ENCODE data around the gene MYH11. TPM values are rescaled to one million over a fixed set of nuclear protein-coding genes. Genes with fewer than 3 reads are reported as not detected.

The MYH11 gene
- total RNA-seq, 1 donor from 2014 or later: 0.07 TPM

DNA sequence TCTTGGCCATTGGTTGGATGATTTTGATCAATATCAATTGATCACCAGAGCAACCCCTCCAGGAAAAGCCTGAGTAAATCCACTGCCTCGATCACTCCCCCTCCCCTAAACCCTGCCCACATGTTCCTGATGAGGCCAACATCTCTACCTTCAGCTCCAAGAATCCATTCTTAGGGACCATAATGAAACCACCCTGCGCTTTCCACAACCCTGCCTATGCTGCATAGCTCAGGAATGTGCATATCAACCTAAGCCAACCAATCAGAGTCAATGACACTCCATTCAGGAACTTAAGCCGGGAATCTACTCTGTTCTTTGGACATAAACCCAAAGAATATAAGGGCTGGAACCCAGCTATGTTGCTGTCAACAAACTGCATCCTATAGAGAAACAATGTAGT, 86.3 kb downstream of the MYH11 start:
- no peak for DNase-seq (ENCODE audit: low spot score)
- Histone ChIP-seq H3K27ac (no peak overlapping the region), H3K36me3 (no peaks in the 10 kb centered on the region), H3F3A (ENCODE audit: low read depth) (no peaks in the 10 kb centered on the region), H3K4me1 (no peaks in the 10 kb centered on the region), H3K4me2 (no peak overlapping the region), H3K4me3 (no peak overlapping the region), H2AFZ (replicated peaks) (no peak overlapping the region), H3K9me3 (ENCODE audit: low read depth) (no peaks in the 10 kb centered on the region), H4K20me1 (ENCODE audit: low read depth) (no peaks in the 10 kb centered on the region), H3K79me2 (ENCODE audit: low read depth) (no peaks in the 10 kb centered on the region), H3K9ac (no peak overlapping the region), H3K27me3 (no peaks in the 10 kb centered on the region)
- peaks cover 9% of the 10 kb centered on the region for H3K27me3 Mint-ChIP-seq (ENCODE audit: insufficient read depth, low read depth)
- TF ChIP-seq EZH2 (IDR thresholded peaks at IDR 0.05) (no peak), EZH2phosphoT487 (IDR thresholded peaks at IDR 0.05) (no peak)
- TF ChIP-seq, protein P1, sequence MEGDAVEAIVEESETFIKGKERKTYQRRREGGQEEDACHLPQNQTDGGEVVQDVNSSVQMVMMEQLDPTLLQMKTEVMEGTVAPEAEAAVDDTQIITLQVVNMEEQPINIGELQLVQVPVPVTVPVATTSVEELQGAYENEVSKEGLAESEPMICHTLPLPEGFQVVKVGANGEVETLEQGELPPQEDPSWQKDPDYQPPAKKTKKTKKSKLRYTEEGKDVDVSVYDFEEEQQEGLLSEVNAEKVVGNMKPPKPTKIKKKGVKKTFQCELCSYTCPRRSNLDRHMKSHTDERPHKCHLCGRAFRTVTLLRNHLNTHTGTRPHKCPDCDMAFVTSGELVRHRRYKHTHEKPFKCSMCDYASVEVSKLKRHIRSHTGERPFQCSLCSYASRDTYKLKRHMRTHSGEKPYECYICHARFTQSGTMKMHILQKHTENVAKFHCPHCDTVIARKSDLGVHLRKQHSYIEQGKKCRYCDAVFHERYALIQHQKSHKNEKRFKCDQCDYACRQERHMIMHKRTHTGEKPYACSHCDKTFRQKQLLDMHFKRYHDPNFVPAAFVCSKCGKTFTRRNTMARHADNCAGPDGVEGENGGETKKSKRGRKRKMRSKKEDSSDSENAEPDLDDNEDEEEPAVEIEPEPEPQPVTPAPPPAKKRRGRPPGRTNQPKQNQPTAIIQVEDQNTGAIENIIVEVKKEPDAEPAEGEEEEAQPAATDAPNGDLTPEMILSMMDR (IDR thresholded peaks at IDR 0.05): no peak
- H3K9me3 Mint-ChIP-seq: no peaks in the 10 kb centered on the region
- H3K27ac Mint-ChIP-seq: no peak overlapping the region
- no peak overlapping the region for H3K4me3 Mint-ChIP-seq
- no peaks in the 10 kb centered on the region for H3K4me1 Mint-ChIP-seq
- H3K36me3 Mint-ChIP-seq: no peaks in the 10 kb centered on the region

DNA sequence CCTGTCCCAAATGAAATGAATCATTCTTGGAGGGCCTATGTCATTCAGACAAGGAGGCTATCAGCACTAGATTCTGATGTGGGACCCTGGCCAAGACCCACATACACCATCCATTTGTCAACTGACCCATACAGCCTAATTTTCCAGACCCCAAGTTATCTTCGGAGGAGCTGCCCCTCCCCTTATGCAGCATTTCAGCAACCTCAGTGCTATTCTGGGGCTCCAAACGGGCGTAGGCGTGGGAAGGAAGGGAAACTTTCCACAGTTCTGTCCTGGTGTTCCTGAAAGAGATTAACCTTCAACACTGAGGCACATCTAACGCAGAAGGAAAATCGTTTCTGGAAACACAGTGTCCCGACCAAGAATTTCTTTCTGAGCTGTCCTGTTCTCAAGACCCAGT, 86.7 kb downstream of the MYH11 start:
- Mint-ChIP-seq H3K27me3 (ENCODE audit: insufficient read depth, low read depth) (peaks cover 11% of the 10 kb centered on the region), H3K36me3 (no peaks in the 10 kb centered on the region), H3K27ac (no peak overlapping the region), H3K4me1 (no peaks in the 10 kb centered on the region), H3K9me3 (no peaks in the 10 kb centered on the region), H3K4me3 (no peak overlapping the region)
- H3K4me3 ChIP-seq: no peak overlapping the region
- H3K27me3 ChIP-seq: no peaks in the 10 kb centered on the region
- H3K4me2 ChIP-seq: no peak overlapping the region
- no peaks in the 10 kb centered on the region for H3K36me3 ChIP-seq
- TF ChIP-seq EZH2 (IDR thresholded peaks at IDR 0.05) (no peak), EZH2phosphoT487 (IDR thresholded peaks at IDR 0.05) (no peak)
- TF ChIP-seq, protein P1 (IDR thresholded peaks at IDR 0.05): no peak
- H4K20me1 ChIP-seq (ENCODE audit: low read depth): no peaks in the 10 kb centered on the region
- no peak overlapping the region for H3K9ac ChIP-seq
- no peaks in the 10 kb centered on the region for H3K79me2 ChIP-seq (ENCODE audit: low read depth)
- no peaks in the 10 kb centered on the region for H3K4me1 ChIP-seq
- no peak overlapping the region for H2AFZ ChIP-seq (replicated peaks)
- H3K27ac ChIP-seq: no peak overlapping the region
- H3K9me3 ChIP-seq (ENCODE audit: low read depth): no peaks in the 10 kb centered on the region
- no peaks in the 10 kb centered on the region for H3F3A ChIP-seq (ENCODE audit: low read depth)
- no peak for DNase-seq (ENCODE audit: low spot score)

DNA sequence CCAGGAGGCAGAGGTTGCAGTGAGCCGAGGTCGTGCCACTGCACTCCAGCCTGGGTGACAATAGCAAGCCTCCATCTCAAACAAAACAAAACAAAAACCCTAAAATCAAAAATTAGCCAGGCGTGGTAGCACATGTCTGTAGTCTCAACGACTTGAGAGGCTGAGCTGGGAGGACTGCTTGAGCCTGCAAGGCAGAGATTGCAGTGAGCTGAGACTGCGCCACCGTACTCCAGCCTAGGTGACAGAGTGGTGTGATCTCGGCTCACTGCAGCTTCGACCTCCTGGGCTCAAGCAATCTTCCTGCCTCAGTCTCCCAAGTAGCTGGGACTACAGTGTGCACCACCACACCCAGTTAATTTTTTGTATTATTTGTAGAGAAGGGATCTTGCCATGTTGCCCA, 87.6 kb downstream of the MYH11 start:
- no peaks in the 10 kb centered on the region for H3K36me3 ChIP-seq
- H3K27ac ChIP-seq: no peak overlapping the region
- H3K36me3 Mint-ChIP-seq: no peaks in the 10 kb centered on the region

More for the DNA sequence above, 87.6 kb downstream of the MYH11 start:
- Histone ChIP-seq H3F3A (ENCODE audit: low read depth) (no peaks in the 10 kb centered on the region), H3K9ac (no peak overlapping the region), H3K79me2 (ENCODE audit: low read depth) (no peaks in the 10 kb centered on the region), H3K4me1 (no peaks in the 10 kb centered on the region), H4K20me1 (ENCODE audit: low read depth) (no peaks in the 10 kb centered on the region), H3K9me3 (ENCODE audit: low read depth) (no peaks in the 10 kb centered on the region), H2AFZ (replicated peaks) (no peak overlapping the region), H3K4me3 (no peak overlapping the region), H3K4me2 (no peak overlapping the region), H3K27me3 (no peaks in the 10 kb centered on the region)
- peaks cover 11% of the 10 kb centered on the region for H3K27me3 Mint-ChIP-seq (ENCODE audit: insufficient read depth, low read depth)
- H3K4me1 Mint-ChIP-seq: no peaks in the 10 kb centered on the region
- no peaks in the 10 kb centered on the region for H3K9me3 Mint-ChIP-seq
- TF ChIP-seq, protein P1 (IDR thresholded peaks at IDR 0.05): no peak
- TF ChIP-seq EZH2phosphoT487 (IDR thresholded peaks at IDR 0.05) (no peak), EZH2 (IDR thresholded peaks at IDR 0.05) (no peak)
- DNase-seq (ENCODE audit: low spot score): no peak
- H3K4me3 Mint-ChIP-seq: no peak overlapping the region
- no peak overlapping the region for H3K27ac Mint-ChIP-seq

Measured in neural progenitor cell (in vitro differentiated cells).